Measurements from ENCODE around the gene CCDC187. TPM values are rescaled to one million over a fixed set of nuclear protein-coding genes. Genes with fewer than 3 reads are reported as not detected.

CCDC187 gene
- total and polyA plus RNA-seq, 3 donors from 2014 or later: 13.8 to 61.5 (median 33.4) TPM

DNA sequence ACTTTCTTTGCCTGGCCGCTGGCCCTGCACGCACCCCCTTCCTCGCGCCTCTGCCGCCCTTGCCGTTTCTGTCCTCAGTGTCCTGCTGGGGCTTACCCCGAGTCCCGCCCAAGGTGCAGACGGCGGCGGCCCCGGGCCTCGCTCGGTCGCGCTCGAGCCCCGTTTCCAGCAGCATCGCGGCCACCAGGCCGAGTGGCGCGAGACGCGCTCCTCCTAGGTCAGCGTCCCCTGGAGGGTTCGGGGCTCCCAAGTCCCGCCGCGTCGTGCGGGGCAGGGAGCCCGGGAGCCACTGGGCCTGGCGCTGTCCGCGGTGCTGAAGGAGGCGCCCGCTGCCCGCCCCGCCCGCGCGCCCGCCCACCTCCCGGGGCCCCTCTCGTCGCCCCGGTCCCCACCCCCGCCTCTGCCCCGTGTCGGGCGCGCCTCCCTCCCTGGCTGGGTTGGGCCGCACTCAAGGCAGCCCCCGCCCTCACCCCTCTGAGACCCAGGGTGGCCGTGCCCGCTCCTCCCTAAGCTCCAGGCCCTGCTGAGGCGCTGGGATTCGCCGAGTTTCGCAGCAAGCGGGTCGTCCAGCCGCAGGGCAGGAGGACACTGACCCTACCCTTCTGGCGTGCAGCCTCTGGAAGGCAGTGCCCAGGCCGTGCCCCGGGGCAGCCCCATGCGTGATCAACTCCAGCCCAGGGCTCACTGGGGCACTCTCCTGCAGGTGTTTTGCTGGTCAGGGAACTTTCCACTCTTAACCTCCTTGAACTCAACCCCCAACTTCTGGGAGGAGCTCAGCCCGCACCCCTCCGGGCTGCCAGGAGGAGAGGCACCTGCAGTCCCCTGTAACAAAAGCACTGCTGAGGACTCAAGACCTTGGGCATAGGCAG lies 98.8 kb downstream of the CCDC187 start, which contains the start of gene LHX3:
Gene LHX3 (minus strand): TSS at position 291 of the 869 bp plus-strand sequence. CDS start 116 bp downstream, at position 175.
- intact Hi-C loops (cut with DNase I; ENCODE audit: low total_unique reads): no loop called here
- TF ChIP-seq CTCF (IDR thresholded peaks at IDR 0.05): no peak
- no peak for TF ChIP-seq POLR2A (IDR thresholded peaks at IDR 0.05)
- 4 to 8% methylated on average over 22 to 62 of the region's 70 CpGs for WGBS, 2 donors
- peak; percentile 23 for DNase-seq
- Histone ChIP-seq H3K27ac (no peak within 1 kb of the TSS), H3K4me3 (no peak within 1 kb of the TSS), H3K36me3 (ENCODE audit: low read depth, missing control alignments) (no peaks in the 10 kb centered on the region), H3K9me3 (no peaks in the 10 kb centered on the region), H3K4me1 (no peaks in the 10 kb centered on the region), H3K27me3 (no peaks in the 10 kb centered on the region)

GRCh38 chr9:136204145-136204805 lies 99.6 kb downstream of the CCDC187 start:
- 28 to 43% methylated on average over 12 to 25 of the region's 25 CpGs for WGBS, 2 donors
- Histone ChIP-seq H3K27ac (no peak overlapping the region), H3K4me3 (no peak overlapping the region), H3K9me3 (no peaks in the 10 kb centered on the region), H3K27me3 (no peaks in the 10 kb centered on the region), H3K36me3 (ENCODE audit: low read depth, missing control alignments) (no peaks in the 10 kb centered on the region), H3K4me1 (no peaks in the 10 kb centered on the region)
- TF ChIP-seq POLR2A (IDR thresholded peaks at IDR 0.05) (no peak), CTCF (IDR thresholded peaks at IDR 0.05) (no peak)
- intact Hi-C loops (cut with DNase I; ENCODE audit: low total_unique reads): no loop called here
- no peak for DNase-seq

- H3K36me3 ChIP-seq (ENCODE audit: low read depth, missing control alignments): no peaks in the 10 kb centered on the region
- WGBS, 2 donors: 14 to 44% methylated on average over 5 to 33 of the region's 33 CpGs
- no peak overlapping the region for H3K27ac ChIP-seq
- no peak for TF ChIP-seq CTCF (IDR thresholded peaks at IDR 0.05)
- no peak for TF ChIP-seq POLR2A (IDR thresholded peaks at IDR 0.05)
- intact Hi-C loops (cut with DNase I; ENCODE audit: low total_unique reads): no loop called here
- no peak for DNase-seq
- no peak overlapping the region for H3K4me3 ChIP-seq
- no peaks in the 10 kb centered on the region for H3K27me3 ChIP-seq
- peaks cover 2% of the 10 kb centered on the region for H3K4me1 ChIP-seq
- H3K9me3 ChIP-seq: no peaks in the 10 kb centered on the region
Measured at GRCh38 chr9:136203408-136204144, 100.3 kb downstream of the CCDC187 start.

DNA sequence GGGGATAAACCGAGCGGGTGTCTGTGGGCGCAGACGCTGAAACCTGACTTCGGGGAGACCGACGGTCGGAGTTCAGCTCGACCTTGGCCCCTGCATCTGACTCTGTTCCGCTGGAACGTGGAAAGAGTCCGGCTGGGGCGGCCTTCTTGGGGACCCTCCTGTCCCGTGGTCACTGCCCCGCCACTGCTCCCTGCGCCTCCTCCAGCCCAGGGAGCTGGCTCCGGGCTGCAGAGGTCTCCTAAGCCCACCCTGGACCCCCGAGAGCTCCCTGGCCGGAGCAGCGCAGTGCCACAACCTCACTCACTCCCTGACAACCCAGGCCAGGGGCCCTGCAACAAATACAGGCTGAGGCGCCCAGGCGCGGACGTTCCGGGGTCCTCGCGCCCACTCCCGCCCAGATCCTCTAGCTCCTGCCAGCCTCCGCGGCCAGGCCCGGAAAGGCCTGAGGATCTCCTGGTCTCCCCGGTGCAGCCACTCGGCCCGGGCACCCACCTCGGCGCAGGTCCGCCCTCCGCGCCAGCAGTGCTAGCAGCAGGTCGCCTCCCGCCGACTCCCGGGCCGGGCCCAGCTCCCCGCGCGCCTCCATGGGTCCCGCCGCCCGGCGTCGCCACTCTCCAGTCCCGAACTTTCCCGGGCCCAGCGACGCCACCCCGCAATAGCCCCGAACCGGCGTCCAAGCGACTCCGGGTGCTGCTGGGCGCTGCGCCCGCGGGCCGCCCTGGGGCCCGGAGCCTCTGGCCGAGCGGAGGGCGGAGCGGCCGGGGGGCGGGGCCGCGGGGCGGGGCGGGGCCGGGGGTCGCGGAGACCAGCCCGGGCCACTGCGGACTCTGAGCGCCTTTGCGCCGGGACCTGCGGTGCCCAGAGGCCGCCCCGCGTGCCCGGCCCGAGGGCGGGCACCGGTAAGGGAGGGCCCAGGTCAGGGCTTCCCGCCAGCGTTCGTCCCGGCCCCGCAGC lies 101.2 kb downstream of the CCDC187 start:
- no peak for DNase-seq
- Histone ChIP-seq H3K27me3 (no peaks in the 10 kb centered on the region), H3K9me3 (no peaks in the 10 kb centered on the region), H3K27ac (no peak overlapping the region), H3K4me3 (no peak overlapping the region), H3K4me1 (peaks cover 8% of the 10 kb centered on the region), H3K36me3 (ENCODE audit: low read depth, missing control alignments) (no peaks in the 10 kb centered on the region)
- no peak for TF ChIP-seq POLR2A (IDR thresholded peaks at IDR 0.05)
- 8 to 12% methylated on average over 31 to 64 of the region's 99 CpGs for WGBS, 2 donors
- intact Hi-C loops (cut with DNase I; ENCODE audit: low total_unique reads): no loop called here
